ENCODE data around the gene AKT1. TPM values are rescaled to one million over a fixed set of nuclear protein-coding genes. Genes with fewer than 3 reads are reported as not detected.
"Not testable (repeated sequence)": the region's sequence is repeated elsewhere in the genome, so short reads cannot be mapped to it uniquely, and the experiment has no call there.

Gene AKT1
- total and polyA plus RNA-seq, 12 donors, result 95.7 to 152 (median 137) TPM

- Histone ChIP-seq H3K27ac (peak within 1 kb of the TSS; percentile 64 to 94 (median 90)), H3K9me3 (no peaks in the 10 kb centered on the region), H3K4me1 (peaks cover 17 to 45% (median 27%) of the 10 kb centered on the region in 9 donors), H3K36me3 (peaks cover 0 to 30% (median 19%) of the 10 kb centered on the region in 9 donors), H3K4me3 (peak within 1 kb of the TSS; percentile 68 to 100 (median 98)), H3K27me3 (no peaks in the 10 kb centered on the region)
- ATAC-seq (peak; percentile 95 to 98 (median 97)), DNase-seq (peak; percentile 99 to 100)
- 0 to 1% methylated on average over 87 to 95 of the region's 95 CpGs for WGBS, 2 donors
- intact Hi-C loops (cut with DNase I), result loop anchor here in 2 of 10 donors (5.0 kb wide), 1 partner anchor 39 kb away; no protein-coding TSS in a partner anchor
- no peak for TF ChIP-seq CTCF (IDR thresholded peaks at IDR 0.05)
Observed at GRCh38 chr14:104752735-104753527, 42.6 kb downstream of the AKT1 start, which contains the start of gene SIVA1. Gene SIVA1 (plus strand): TSS chr14:104753147. CDS start chr14:104753202, 55 bp downstream.

GRCh38 chr14:104752423-104752734 is 43.2 kb downstream of the AKT1 start:
- no peak for TF ChIP-seq CTCF (IDR thresholded peaks at IDR 0.05)
- no peaks in the 10 kb centered on the region for H3K27me3 ChIP-seq
- H3K4me1 ChIP-seq, result peaks cover 17 to 50% (median 27%) of the 10 kb centered on the region in 9 donors
- peaks cover 0 to 26% (median 13%) of the 10 kb centered on the region in 9 donors for H3K36me3 ChIP-seq
- H3K27ac ChIP-seq, result peak overlapping the region in 9 of 10 donors; percentile 62 to 94 (median 93)
- WGBS, 2 donors, result 6 to 7% methylated on average over 19 to 21 of the region's 21 CpGs
- DNase-seq (no peak), ATAC-seq (no peak)
- intact Hi-C loops (cut with DNase I), result loop anchor here in 2 of 10 donors (5.0 kb wide), 1 partner anchor 40 kb away; no protein-coding TSS in a partner anchor
- no peaks in the 10 kb centered on the region for H3K9me3 ChIP-seq
- peak overlapping the region; percentile 28 to 100 (median 98) for H3K4me3 ChIP-seq

GRCh38 chr14:104751539-104752422 is 43.8 kb downstream of the AKT1 start:
- H3K4me3 ChIP-seq, result peak overlapping the region; percentile 28 to 100 (median 98)
- TF ChIP-seq CTCF (IDR thresholded peaks at IDR 0.05), result no peak
- peak overlapping the region in 9 of 10 donors; percentile 62 to 94 (median 93) for H3K27ac ChIP-seq
- no peaks in the 10 kb centered on the region for H3K9me3 ChIP-seq
- intact Hi-C loops (cut with DNase I), result loop anchor here in 2 of 10 donors (5.0 kb wide), 1 partner anchor 41 kb away; no protein-coding TSS in a partner anchor
- ATAC-seq, result peak in 1 of 8 donors; percentile 0
- peaks cover 0 to 26% (median 10%) of the 10 kb centered on the region in 9 donors for H3K36me3 ChIP-seq
- DNase-seq, result peak in 1 of 2 donors; percentile 35
- no peaks in the 10 kb centered on the region for H3K27me3 ChIP-seq
- WGBS, 2 donors, result 78 to 82% methylated on average over 85 to 90 of the region's 90 CpGs
- H3K4me1 ChIP-seq, result peaks cover 17 to 55% (median 27%) of the 10 kb centered on the region in 9 donors

- WGBS, 2 donors, result 92 to 94% methylated on average over 5 of the region's 5 CpGs
- not testable (repeated sequence) for DNase-seq, H3K9me3 ChIP-seq, H3K27me3 ChIP-seq, H3K27ac ChIP-seq, H3K4me3 ChIP-seq, ATAC-seq
- Histone ChIP-seq H3K4me1 (peaks cover 17 to 64% (median 37%) of the 10 kb centered on the region in 9 donors), H3K36me3 (peaks cover 0 to 23% (median 2%) of the 10 kb centered on the region in 9 donors)
- intact Hi-C loops (cut with DNase I), result loop anchor here in 2 of 10 donors (5.0 kb wide), 1 partner anchor 42 kb away; no protein-coding TSS in a partner anchor
Observed at GRCh38 chr14:104750753-104751057, 44.8 kb downstream of the AKT1 start.

All from heart right ventricle (tissue), 16 donors.